Endometrial microvascular endothelial cells (primary cell): ENCODE measurements around the gene AGBL1. TPM values are rescaled to one million over a fixed set of nuclear protein-coding genes. Genes with fewer than 3 reads are reported as not detected.

ENCODE experiments used
- in situ Hi-C: cut with HindIII; loops from 2 replicates; pipeline ENCODE4 v1.10.0; 2017; ENCODE audit warnings: low sequenced_read_pairs, low pct_unique_long_range_greater_than_20kb; ENCODE audit errors: inconsistent ontology term
- total RNA-seq: library from RNA; depleted of rRNA; stranded (reverse); fragments of >200 nt; gene quantifications from one replicate; pipeline ENCODE4 v1.2.3, GENCODE V29; 2015; ENCODE audit errors: inconsistent ontology term

Gene AGBL1
- not detected for total RNA-seq

DNA sequence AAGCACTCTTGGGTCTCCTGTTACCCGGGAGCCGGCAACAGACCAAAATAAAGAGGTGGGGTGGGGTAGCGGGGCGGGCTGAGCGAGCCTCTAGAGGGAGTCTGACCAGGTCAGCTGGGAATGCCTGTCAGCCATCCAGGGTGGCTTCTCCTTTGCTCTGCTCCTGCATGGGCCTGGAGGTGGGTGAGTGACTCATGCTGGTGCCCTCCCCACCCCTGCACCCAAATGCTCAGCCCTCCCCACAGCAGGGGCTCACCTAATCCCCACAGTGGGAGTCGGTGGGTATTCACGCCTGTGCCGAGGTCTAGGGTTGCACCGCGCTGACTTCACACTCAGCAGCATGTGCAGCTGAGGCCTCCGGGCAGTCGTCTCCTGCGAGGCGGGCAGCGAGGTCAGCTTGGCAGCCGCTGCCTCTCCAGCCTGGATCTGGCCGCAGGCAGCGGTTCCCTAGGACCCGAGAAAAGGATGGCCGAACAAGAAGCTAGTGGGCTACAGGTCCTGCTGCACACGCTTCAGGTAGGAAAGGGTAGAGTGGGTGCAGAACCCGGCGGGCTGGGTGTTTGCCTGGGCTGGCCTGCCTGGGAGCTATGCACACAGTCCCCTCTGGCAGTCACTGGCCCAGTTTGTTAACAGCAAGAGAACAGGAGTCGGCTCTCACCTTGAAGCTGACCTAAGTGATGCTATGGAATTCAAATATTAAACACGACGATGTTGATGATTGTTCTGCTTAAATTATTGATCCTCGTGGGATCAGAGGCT is at the start of gene AGBL1:
AGBL1 (plus strand) TSS at position 364 of the 759 bp plus-strand sequence.
- in situ Hi-C loops = no loop called here

DNA sequence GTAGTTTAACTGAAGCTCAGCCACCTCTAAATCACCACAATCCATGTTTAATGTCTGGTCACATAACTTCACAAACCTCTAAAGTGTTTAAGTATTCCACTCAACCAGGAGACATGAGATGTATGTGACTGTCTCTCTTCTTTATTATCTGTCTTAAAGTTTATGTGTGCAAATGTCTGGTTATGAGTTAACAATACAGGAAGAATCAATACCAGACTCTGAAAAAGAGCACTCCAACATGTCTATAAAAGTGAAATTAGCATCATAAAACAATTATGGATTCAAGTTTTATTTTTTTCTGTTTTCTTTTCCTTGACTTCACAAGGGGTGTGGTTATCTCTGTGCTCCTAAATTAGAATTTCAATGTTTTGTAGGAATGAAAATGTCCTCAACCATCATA is 44.8 kb upstream of the AGBL1 start:
- in situ Hi-C loops = no loop called here

DNA sequence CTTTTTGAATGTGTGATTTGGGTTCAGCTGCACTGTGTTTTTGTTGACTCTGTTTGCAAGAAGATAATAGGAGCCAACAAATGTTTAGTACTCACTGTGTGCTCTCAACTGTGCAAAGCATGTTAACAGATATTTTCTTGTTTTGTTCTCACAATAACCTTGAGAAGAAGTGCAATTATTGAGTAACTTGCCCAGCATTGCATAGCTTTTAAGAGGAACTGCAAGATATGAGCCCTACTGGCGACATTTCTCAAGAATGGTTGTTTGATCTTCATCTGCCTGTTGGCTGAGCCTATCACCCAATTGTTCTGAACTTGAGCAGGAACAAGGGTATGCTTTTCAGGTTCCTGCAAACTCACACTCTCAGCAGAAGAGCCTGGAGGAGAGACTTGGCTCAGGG is 43.4 kb upstream of the AGBL1 start:
- in situ Hi-C loops = no loop called here

DNA sequence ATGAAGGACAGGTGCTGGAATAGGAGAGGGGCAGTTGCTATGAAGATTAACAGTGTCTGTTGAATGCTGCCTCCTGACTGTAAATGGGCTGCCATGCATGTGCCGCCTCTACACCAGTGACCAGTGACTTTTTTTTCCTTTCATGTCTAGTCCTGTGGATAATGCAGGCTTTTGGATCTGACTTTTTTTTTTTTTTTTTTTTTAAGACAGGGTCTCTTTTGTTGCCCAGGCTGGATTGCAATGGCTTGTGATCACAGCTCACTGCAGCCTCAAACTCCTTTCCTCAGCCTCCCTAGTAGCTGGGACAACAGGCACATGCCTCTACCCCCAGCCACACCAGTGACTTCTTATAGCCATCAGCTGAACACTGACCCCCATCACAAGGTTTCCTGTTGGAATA is 41.2 kb upstream of the AGBL1 start:
- in situ Hi-C loops = no loop called here

DNA sequence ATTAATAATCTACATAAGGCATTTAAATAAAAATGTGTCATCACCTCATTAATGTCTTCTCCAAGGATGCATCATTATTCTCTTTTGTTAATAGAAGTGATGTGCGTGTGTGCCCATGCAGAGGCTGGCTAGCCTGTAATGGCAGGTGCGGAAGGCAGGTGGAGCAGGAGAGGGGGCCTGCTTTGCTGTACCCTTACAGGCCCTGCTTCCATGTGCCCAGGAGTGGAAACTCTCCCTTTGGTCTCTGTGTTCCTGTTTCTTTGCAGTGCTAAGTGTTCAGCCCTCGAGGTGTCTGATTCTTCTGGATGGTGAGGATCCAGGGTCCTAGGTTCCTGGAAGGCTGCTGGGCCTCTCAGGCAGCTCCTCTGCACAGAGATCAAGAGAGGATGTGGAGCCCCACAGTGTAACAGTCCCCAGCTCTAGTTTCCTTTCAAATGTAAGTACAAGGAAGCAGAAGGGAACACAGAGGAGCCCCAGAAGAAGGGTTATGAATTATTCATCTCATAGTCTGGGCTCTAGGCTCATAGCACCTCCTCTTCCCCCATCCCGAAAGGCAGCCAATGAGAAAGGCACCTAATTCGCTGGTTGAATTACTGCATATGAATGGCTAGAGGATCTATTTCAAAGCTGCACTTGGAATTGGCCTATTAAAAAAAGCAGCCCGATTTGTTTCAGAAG is 39.2 kb upstream of the AGBL1 start:
- in situ Hi-C loops = no loop called here

DNA sequence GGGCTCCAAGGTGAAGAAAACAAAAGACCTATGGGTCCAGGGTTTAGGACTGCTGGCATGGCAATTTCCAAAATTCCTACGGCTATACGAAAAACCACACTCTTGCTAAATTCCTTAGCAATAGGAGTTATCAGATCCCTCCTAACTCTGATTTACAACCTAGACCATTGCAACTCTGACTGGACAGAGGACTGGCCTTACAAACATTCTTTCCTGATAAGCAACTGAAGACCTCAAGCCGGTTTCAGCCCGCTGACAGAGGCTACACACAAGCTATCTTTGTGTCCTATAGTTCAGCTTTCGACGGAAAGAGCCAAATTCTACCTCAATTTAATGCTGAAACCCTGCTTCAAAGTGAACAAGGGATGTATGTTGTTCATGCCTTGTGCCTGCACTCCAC is 38.3 kb upstream of the AGBL1 start:
- in situ Hi-C loops = no loop called here

DNA sequence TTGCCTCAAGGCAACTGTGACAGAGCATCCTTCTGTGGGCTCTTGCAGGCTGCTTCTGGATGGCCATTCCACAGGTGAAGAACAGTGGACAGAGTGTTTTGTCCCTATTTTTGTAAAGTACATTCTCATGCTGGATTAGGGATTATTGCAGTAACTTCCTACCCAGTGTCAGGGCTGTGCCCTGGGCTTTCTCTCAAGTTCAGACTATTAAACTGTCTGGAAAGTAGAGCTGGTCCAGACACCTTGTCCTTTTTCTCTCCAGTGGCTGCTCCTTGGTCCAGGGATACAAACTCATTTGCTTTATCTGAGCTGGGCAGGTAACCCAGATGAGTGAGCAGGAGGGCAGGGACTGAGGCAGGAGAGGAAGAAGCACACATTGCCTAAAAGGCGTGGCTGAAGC is 37.4 kb upstream of the AGBL1 start:
- in situ Hi-C loops = no loop called here

DNA sequence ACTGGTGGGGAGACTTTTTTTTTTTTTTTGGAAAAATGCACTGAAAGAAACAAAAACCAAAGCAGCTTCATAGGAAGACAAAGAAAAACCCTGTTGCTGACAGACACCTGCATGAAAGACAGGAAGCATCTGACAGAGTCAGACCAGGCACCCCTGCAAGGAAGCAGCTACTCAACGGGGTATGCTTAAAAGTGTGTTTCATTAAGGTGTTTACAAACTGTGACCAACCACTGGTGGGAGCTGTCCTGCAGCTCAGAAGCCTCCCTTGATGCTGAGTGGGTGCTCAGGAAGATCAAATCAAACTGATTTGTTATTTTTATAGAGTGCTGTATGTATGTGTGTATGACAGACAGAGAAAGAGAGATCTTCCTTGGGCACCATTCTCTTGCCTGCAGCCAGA is 34.7 kb upstream of the AGBL1 start:
- in situ Hi-C loops = no loop called here

DNA sequence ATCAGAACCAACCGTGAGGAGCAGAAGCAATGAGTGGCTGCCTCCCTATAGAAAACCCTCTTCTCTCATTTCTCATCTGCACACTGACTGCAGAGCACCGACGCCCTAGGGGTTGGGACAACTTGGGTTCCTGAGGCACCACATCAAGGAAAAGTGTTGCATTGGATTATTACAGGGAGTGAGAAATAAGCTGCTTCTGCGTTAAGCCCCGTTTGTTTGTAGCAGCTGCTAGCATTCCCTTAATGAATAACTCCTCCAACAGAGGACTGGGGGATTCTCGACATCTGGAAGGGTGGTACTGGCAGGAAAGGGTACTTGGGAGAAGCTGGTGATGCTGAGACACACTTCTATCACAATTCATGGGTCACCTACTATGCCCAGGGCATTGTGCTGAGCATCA is 25.3 kb upstream of the AGBL1 start:
- in situ Hi-C loops = no loop called here

DNA sequence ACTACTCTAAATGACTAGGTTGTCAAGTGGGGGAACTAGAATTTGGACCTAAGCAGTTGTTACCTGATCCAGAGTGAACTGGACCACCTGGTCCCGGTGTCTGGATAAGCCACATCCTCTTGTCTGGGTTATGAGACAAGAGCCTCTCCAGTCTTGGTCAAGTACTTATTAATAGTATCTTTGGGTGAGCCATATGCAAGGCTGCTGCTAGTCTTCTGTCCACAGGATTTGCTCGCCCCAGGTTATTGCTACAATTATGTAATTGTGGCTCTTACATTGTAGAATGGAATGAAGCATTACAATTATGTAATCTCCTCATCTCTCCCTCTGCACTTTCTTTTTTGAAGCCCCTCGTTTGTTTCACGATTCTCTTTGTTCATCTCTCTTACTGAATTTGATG is 24.0 kb upstream of the AGBL1 start:
- in situ Hi-C loops = no loop called here

DNA sequence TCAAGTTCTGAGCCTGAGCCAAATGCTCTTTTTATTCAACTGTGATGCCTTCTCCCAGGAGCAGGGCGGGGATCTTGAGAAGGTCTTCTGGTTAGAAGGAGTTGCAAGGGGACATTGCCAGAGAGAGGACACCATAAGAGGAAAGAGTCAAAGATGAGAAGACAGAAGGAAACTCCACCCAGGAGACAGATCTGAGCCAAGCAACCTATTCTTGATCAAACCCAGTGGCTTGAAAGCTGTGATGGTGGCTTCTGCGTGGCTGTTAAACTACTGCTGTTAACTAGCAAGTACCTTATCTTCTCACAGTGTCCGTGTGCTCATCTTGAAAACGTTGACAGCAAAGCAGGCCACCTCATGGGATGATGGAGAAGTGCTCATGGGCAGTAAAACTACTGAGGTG is 19.8 kb upstream of the AGBL1 start:
- in situ Hi-C loops = no loop called here

DNA sequence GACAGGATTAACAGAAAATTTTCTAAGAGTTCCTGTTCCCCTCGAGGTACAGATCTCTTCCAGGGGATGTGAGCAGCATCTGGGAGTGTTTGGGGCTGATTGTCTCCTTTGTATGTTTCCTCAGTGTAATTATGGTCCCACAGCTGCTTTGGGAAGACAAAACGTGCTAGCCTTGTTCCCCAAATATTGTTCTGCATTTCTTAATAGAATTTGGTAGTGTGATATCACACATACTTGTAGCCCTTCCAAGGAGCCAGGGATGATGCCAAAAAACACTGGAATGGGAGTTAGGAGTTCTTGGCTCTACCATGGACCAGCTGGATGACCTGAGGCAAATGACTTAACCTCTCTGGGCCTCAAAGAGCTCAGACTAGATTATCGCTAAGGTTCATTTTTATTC is 19.0 kb upstream of the AGBL1 start:
- in situ Hi-C loops = no loop called here

DNA sequence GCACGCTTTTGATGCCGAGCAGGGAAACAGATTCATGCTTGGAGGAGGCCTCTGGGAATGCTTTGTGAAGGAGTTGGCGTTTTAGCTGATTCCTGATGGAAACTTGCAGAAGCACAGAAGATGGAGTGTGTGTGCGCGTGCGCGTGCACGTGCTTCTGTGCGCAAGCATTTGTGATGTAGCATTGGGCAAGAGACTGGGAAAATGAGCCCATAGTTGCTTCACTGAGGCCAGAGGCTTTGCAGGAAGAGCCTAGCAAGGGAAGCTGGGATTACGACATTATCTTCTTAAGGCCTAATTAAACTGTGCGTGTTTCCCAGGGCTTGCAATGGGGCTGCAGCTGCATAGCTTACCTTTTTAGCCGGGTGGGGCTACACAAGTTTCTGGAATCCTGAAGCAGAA is 18.1 kb upstream of the AGBL1 start:
- in situ Hi-C loops = no loop called here

DNA sequence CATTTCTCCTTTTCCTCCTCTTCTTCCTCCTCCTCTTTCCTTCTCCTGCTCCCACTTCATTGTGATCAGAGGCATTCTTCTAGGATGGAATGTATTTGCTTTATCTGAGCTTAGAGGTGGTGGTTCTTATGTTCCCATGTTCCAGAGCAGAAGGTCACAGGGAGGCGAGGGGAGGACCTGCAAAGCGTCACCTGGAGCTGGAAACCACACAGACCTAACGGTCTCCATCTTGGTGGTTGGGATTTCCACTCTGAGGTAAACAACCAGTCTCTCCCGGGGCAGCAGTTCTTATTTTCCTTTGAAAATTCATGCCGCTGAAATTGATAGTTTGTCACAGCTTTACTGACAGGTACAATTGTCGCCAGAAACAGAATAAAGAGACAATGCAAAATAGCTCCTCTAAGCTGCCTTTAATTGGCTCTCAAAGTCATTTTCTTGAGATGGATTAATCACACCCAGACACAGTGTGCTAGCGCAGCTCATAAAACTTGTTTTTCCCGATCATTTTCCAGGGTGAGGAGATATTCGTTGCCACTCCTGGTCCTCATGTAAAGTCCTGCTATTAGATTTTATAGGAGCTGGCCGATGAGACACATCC is 16.9 kb upstream of the AGBL1 start:
- in situ Hi-C loops = no loop called here

DNA sequence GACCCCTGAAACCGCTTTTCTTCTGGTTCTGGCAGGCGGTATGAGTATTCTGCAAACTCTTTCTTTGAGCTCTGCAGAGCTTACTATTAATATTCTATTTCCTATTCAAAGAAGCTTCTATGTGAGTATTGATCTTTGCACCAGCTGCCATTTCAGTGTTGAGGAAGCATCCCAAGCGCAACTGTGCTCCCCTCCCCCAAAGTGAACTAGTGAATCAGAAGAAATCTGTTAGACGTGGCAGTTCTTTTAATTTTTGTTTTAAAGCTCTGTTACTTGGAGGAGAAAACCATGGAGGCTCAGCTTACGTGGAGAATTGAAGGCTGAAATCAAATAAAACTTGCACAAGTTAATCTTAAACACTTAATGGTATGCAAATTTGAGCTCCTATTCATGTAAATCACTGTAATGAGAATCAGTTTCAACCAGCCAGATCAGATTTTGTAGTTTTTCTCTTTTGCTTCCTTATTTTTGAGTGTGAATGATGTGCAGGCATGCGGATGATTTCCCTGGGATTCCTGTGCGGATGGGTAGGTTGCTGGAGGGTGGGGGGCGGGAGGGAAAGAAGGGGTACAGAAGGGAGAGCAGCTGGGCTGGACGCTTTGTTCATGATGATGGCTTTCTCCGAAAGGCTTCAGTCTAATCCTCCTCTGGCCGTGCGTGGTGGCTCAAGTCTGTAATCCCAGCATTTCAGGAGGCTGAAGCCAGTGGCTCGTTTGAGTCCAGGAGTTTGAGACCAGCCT is 16.1 kb upstream of the AGBL1 start:
- in situ Hi-C loops = no loop called here

DNA sequence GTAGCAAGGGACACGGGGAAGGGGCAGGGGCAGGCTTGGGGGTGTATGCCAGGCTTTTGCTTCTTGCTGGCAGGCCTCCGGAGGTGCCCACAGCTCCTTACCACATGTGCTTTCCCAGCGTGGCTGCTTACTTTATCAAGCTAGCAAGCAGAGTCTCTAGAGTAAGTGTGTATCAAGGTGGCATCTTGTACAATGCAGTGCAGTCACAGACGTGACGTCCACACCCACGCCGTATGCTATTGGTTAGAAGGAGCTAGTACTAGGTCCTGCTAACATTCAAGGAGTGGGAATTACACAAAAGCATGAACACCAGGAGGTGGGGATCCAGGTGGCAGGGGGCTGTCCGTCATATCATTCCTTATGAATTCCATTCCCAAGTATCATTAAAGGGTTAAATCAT is 15.3 kb upstream of the AGBL1 start:
- in situ Hi-C loops = no loop called here

DNA sequence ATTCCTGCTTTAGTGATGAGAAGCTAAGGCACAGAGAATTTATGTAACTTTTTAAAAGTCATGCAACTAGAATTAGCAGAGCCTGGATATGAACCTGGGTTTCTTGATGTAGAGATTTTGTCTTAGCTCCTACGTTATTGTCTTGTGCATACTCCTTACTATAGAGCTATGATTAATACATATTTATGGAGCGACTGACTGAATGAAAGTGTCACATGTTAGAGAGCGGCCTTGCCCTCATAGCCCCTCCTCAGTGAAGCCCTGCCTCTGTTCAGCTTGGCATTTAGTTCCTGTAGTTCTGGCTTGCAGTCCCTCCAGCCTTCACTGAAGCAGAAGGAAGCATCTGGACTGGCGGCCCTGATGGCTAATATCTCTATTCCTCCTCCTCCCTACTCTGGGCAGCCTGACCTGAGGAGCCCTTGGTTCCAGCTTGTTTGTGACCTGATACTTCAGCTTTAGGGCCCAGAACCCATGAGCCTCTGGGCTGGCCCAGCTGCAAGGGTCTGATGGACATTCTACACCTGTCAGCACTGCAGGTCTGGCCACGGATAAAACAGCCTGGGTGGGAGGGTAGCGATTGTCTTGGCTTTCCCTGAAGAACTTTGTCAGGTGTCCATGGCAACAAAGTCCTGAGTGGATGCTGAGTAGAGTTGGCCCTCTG is 13.4 kb upstream of the AGBL1 start:
- in situ Hi-C loops = no loop called here

DNA sequence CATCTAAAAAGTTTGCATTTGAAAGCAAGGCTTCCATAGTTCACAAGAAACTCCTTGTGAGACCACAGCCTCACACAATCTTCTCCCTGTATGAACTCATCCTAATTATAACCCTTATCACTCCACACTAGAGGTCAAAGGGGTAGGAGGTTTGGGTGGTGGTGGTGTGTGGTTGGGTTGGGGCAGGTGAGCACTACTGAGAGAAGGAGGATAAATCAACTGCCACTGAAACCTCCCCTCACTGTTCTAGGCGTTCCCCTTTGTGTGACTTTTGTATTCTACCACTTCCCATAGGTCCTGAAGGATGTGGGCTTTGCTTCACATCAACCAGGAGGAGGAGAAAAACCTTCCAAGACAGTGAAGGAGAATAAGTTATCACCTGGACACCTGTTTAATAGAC is 6.4 kb upstream of the AGBL1 start:
- in situ Hi-C loops = no loop called here

DNA sequence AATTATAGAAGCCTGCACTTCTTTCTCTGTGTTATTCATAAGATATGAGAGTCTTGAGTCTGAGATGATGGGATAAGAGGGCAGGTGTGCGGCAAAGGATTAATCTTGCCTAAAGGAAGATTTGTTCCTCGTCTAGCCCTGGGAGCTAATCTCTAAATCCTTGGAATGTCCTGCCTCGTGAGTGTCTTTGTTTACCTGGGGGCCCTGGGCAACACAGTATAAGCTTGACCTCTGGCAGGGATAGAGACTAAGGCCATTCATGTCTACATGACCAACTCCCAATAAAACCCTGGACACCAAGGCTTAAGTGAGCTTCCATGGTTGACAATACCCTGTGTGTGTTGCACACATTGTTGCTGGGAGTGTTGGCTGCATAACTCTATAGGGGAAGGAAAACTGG is 3.2 kb upstream of the AGBL1 start:
- in situ Hi-C loops = no loop called here
